Small intestine (tissue), 7 donors: ENCODE measurements around the gene PPP1R7. TPM values are rescaled to one million over a fixed set of nuclear protein-coding genes. Genes with fewer than 3 reads are reported as not detected.
"Not testable (repeated sequence)": the region's sequence is repeated elsewhere in the genome, so short reads cannot be mapped to it uniquely, and the experiment has no call there.

Experiments
- DNase-seq, 2 donors: peaks; one replicate each; pipeline versions ENCODE4 v3.0.0 to v3.0.0-alpha.2; 2013
- FAIRE-seq: peaks from 2 replicates; lab custom pipeline; 2012; peaks lifted over from hg19 to GRCh38; lab: Jason Lieb, UNC
- H3K27ac ChIP-seq, 3 donors: one replicate each; pipeline ENCODE4 v1.5.1; 2013; ENCODE audit warnings: low read length in 2 of 3, mild to moderate bottlenecking in 2 of 3, control low read depth in 1 of 3, inconsistent platforms in 1 of 3, low read depth in 1 of 3, moderate library complexity in 1 of 3
- H3K27me3 ChIP-seq, 3 donors: one replicate each; pipeline ENCODE4 v1.6.1; 2013; ENCODE audit warnings: low read length in 3 of 3, inconsistent platforms in 1 of 3; ENCODE audit not compliant: control insufficient read depth in 3 of 3, insufficient read depth in 3 of 3
- H3K36me3 ChIP-seq, 3 donors: one replicate each; pipeline ENCODE4 v1.6.1; 2013; ENCODE audit warnings: low read length in 3 of 3, inconsistent platforms in 1 of 3, low read depth in 1 of 3, mild to moderate bottlenecking in 1 of 3, moderate library complexity in 1 of 3; ENCODE audit not compliant: control insufficient read depth in 3 of 3, insufficient read depth in 2 of 3
- H3K4me1 ChIP-seq, 3 donors: one replicate each; pipeline ENCODE4 v1.6.1; 2013; ENCODE audit warnings: low read length in 2 of 3, inconsistent platforms in 1 of 3, low read depth in 1 of 3, mild to moderate bottlenecking in 1 of 3, moderate library complexity in 1 of 3; ENCODE audit not compliant: control insufficient read depth in 3 of 3, insufficient read depth in 2 of 3
- H3K4me3 ChIP-seq, 3 donors: one replicate each; pipeline ENCODE4 v1.5.1; 2013; ENCODE audit warnings: low read length in 3 of 3, control low read depth in 1 of 3, inconsistent platforms in 1 of 3, low read depth in 1 of 3, mild to moderate bottlenecking in 1 of 3, moderate library complexity in 1 of 3
- H3K9me3 ChIP-seq, 2 donors: one replicate each; pipeline ENCODE4 v1.6.1; 2013; ENCODE audit warnings: low read depth in 1 of 2, low read length in 1 of 2; ENCODE audit not compliant: control insufficient read depth in 2 of 2, insufficient read depth in 1 of 2
- WGBS, 3 donors: extraction: QIAGEN DNeasy Blood & Tissue Kit; methylation state at CpG; one replicate each; pipeline ENCODE4 v1.1.7; 2013; 5-methylcytosine and 5-hydroxymethylcytosine counted together
- polyA plus RNA-seq, 4 donors: library from polyadenylated mRNA; stranded (reverse) in 3 of 4; unstranded in 1 of 4; fragments of 200-250 nt in 3 of 4; fragments of 120-200 nt in 1 of 4; gene quantifications; one replicate each; pipeline versions ENCODE4 v1.2.1 to v1.2.3, GENCODE V29; 2013
- donor health status: healthy with polysubstance abuse.
- donor health status: control.
- donor health status: control.
- donor health status: Bipolar disorder and iron deficiency.
- donor health status: healthy.

Gene PPP1R7
- polyA plus RNA-seq, 4 donors, result 57.3 to 74.7 (median 63.5) TPM

- no peak overlapping the region for H3K27ac ChIP-seq
- no peak for FAIRE-seq
Measured at GRCh38 chr2:241190291-241190981, 40.2 kb downstream of the PPP1R7 start.

GRCh38 chr2:241191081-241191480 is 40.8 kb downstream of the PPP1R7 start:
- H3K9me3 ChIP-seq, result no peaks in the 10 kb centered on the region
- peak; percentile 19 to 58 for DNase-seq
- no peak for FAIRE-seq
- H3K36me3 ChIP-seq, result no peaks in the 10 kb centered on the region
- WGBS, 3 donors, result 16 to 63% (median 45%) methylated on average over 8 to 14 of the region's 14 CpGs
- H3K4me1 ChIP-seq, result no peaks in the 10 kb centered on the region
- peaks cover 0 to 3% (median 0%) of the 10 kb centered on the region in 3 donors for H3K27me3 ChIP-seq
- H3K4me3 ChIP-seq, result no peak overlapping the region
- H3K27ac ChIP-seq, result no peak overlapping the region

More at GRCh38 chr2:241190291-241190981, 40.2 kb downstream of the PPP1R7 start:
- no peak for DNase-seq
- WGBS, 3 donors, result 75 to 84% (median 75%) methylated on average over 14 to 19 of the region's 19 CpGs
- Histone ChIP-seq H3K4me3 (no peak overlapping the region), H3K4me1 (no peaks in the 10 kb centered on the region), H3K9me3 (no peaks in the 10 kb centered on the region), H3K36me3 (no peaks in the 10 kb centered on the region), H3K27me3 (peaks cover 0 to 3% (median 0%) of the 10 kb centered on the region in 3 donors)

- H3K27me3 ChIP-seq, result no peaks in the 10 kb centered on the region
- H3K36me3 ChIP-seq, result no peaks in the 10 kb centered on the region
- WGBS, 3 donors, result 75 to 82% (median 78%) methylated on average over 8 of the region's 8 CpGs
- FAIRE-seq (no peak), DNase-seq (no peak)
- H3K4me1 ChIP-seq, result no peaks in the 10 kb centered on the region
- no peak overlapping the region for H3K4me3 ChIP-seq
- H3K27ac ChIP-seq, result no peak overlapping the region
- no peaks in the 10 kb centered on the region for H3K9me3 ChIP-seq
Measured at GRCh38 chr2:241193271-241193670, 43.0 kb downstream of the PPP1R7 start.

GRCh38 chr2:241194811-241195210 is 44.5 kb downstream of the PPP1R7 start:
- Histone ChIP-seq H3K27me3 (no peaks in the 10 kb centered on the region), H3K27ac (no peak overlapping the region), H3K36me3 (no peaks in the 10 kb centered on the region), H3K9me3 (no peaks in the 10 kb centered on the region), H3K4me1 (no peaks in the 10 kb centered on the region), H3K4me3 (no peak overlapping the region)
- WGBS, 3 donors, result 73 to 82% (median 75%) methylated on average over 9 of the region's 9 CpGs
- DNase-seq (no peak), FAIRE-seq (no peak)

GRCh38 chr2:241195506-241196130 is 45.4 kb downstream of the PPP1R7 start:
- FAIRE-seq (no peak), DNase-seq (no peak)
- Histone ChIP-seq H3K4me1 (no peaks in the 10 kb centered on the region), H3K36me3 (no peaks in the 10 kb centered on the region), H3K27ac (no peak overlapping the region), H3K9me3 (no peaks in the 10 kb centered on the region), H3K4me3 (no peak overlapping the region), H3K27me3 (no peaks in the 10 kb centered on the region)
- WGBS, 3 donors, result 82 to 85% (median 85%) methylated on average over 18 of the region's 18 CpGs

- H3K27me3 ChIP-seq, DNase-seq, H3K4me1 ChIP-seq, FAIRE-seq, H3K36me3 ChIP-seq, H3K4me3 ChIP-seq, H3K27ac ChIP-seq, H3K9me3 ChIP-seq: not testable (repeated sequence)
- 90 to 96% (median 94%) methylated on average over 14 of the region's 14 CpGs for WGBS, 3 donors
Measured at GRCh38 chr2:241197246-241197645, 47.0 kb downstream of the PPP1R7 start.

GRCh38 chr2:241197947-241198346 is 47.7 kb downstream of the PPP1R7 start:
- Histone ChIP-seq H3K27me3 (no peaks in the 10 kb centered on the region), H3K36me3 (no peaks in the 10 kb centered on the region), H3K4me1 (no peaks in the 10 kb centered on the region), H3K4me3 (no peak overlapping the region), H3K27ac (no peak overlapping the region), H3K9me3 (no peaks in the 10 kb centered on the region)
- 70 to 82% (median 75%) methylated on average over 6 of the region's 6 CpGs for WGBS, 3 donors
- DNase-seq (no peak), FAIRE-seq (no peak)

GRCh38 chr2:241198381-241199279 is 48.4 kb downstream of the PPP1R7 start:
- H3K27ac ChIP-seq, result no peak overlapping the region
- H3K4me3 ChIP-seq, result no peak overlapping the region
- H3K4me1 ChIP-seq, result no peaks in the 10 kb centered on the region
- H3K27me3 ChIP-seq, result no peaks in the 10 kb centered on the region
- H3K36me3 ChIP-seq, result no peaks in the 10 kb centered on the region
- no peak for DNase-seq
- FAIRE-seq, result no peak
- 48 to 76% (median 61%) methylated on average over 27 of the region's 27 CpGs for WGBS, 3 donors
- no peaks in the 10 kb centered on the region for H3K9me3 ChIP-seq
